ENCODE results near the gene COL6A3. TPM values are rescaled to one million over a fixed set of nuclear protein-coding genes. Genes with fewer than 3 reads are reported as not detected.
A peak's percentile ranks its signal among the peaks of the same experiment; 100 is the strongest.

COL6A3 gene
- total RNA-seq, 6 experiments from 2014 or later: 4.5 to 21.1 (median 8.8) TPM

GRCh38 chr2:237458519-237458918 lies 44.6 kb upstream of the COL6A3 start:
- Histone ChIP-seq H3K36me3 (no peaks in the 10 kb centered on the region), H3K9me3 (no peaks in the 10 kb centered on the region), H3K4me1 (no peaks in the 10 kb centered on the region), H3K27me3 (no peaks in the 10 kb centered on the region), H3K4me3 (no peak overlapping the region), H3K27ac (no peak overlapping the region)
- TF ChIP-seq, protein P1, sequence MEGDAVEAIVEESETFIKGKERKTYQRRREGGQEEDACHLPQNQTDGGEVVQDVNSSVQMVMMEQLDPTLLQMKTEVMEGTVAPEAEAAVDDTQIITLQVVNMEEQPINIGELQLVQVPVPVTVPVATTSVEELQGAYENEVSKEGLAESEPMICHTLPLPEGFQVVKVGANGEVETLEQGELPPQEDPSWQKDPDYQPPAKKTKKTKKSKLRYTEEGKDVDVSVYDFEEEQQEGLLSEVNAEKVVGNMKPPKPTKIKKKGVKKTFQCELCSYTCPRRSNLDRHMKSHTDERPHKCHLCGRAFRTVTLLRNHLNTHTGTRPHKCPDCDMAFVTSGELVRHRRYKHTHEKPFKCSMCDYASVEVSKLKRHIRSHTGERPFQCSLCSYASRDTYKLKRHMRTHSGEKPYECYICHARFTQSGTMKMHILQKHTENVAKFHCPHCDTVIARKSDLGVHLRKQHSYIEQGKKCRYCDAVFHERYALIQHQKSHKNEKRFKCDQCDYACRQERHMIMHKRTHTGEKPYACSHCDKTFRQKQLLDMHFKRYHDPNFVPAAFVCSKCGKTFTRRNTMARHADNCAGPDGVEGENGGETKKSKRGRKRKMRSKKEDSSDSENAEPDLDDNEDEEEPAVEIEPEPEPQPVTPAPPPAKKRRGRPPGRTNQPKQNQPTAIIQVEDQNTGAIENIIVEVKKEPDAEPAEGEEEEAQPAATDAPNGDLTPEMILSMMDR (IDR thresholded peaks at IDR 0.05): no peak
- no peak for TF ChIP-seq POLR2A (IDR thresholded peaks at IDR 0.05)
- intact Hi-C loops (cut with DNase I): no loop called here
- no peak for ATAC-seq
- no peak for DNase-seq
- WGBS (ENCODE audit: insufficient coverage, low coverage, low lambda C conversion rate, missing lambda C conversion rate): 50% methylated on average over 1 of the region's 1 CpG

DNA sequence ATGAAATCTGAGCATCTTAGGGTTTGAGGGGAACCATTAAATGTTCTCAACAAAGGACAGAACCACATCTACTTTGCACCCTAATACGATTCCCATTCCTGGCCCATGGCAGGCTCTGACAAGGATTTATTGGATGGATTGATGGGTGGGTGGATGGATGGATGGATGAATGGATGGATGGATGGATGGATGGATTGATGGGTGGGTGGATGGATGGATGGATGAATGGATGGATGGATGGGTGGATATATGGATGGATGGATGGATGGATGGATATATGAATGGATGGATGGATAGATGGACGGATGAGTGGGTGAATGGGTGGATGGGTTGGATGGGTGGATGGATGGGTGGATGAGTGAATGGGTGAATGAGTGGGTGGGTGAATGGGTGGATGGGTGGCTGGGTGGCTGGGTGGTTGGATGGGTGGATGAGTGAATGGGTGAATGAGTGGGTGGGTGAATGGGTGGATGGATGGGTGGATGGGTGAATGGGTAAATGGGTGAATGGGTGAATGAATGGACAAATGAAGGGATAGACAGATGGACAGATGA lies 43.5 kb upstream of the COL6A3 start:
- no peak for DNase-seq

DNA sequence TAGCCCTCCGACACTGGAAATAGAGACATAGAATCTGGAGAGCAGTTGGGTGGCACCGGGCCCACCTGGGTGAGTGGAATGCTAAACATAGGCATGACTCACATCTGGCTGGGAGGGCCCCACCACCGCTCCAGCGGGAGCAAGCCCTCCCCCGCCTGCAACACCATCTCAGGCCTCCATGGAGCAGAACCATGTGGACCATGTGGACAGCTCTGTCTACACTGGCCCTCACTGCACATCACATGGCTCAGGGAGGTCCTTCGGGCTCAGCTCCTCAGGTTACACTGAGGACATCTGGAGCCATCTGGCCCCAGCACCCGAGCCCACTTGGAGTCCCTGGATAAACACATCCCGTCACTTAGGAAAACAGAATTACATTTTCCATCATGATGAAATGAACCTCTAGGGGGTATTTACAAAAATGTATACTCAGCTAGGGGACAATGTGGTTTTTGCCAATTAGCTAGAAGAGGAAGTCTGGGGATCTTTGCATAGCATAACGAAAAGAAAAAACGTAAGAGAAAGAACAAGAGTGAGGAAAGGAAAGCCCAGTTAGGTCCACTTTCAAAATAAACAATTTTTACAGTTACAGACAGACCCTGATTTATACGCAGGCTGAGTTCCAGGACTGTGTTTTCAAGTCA lies 42.4 kb upstream of the COL6A3 start:
- ATAC-seq: peak in 1 of 4 donors; percentile 7
- Histone ChIP-seq H3K4me3 (no peak overlapping the region), H3K36me3 (no peaks in the 10 kb centered on the region), H3K4me1 (no peaks in the 10 kb centered on the region), H3K9me3 (no peaks in the 10 kb centered on the region), H3K27me3 (no peaks in the 10 kb centered on the region), H3K27ac (no peak overlapping the region)
- TF ChIP-seq, protein P1 (IDR thresholded peaks at IDR 0.05): no peak
- TF ChIP-seq POLR2A (IDR thresholded peaks at IDR 0.05): no peak
- 46% methylated on average over 6 of the region's 11 CpGs for WGBS (ENCODE audit: insufficient coverage, low coverage, low lambda C conversion rate, missing lambda C conversion rate)
- intact Hi-C loops (cut with DNase I): no loop called here
- DNase-seq: no peak

More for the DNA sequence above, 43.5 kb upstream of the COL6A3 start:
- H3K27ac ChIP-seq: no peak overlapping the region
- H3K4me1 ChIP-seq: no peaks in the 10 kb centered on the region
- ATAC-seq: no peak
- TF ChIP-seq POLR2A (IDR thresholded peaks at IDR 0.05): no peak
- no peaks in the 10 kb centered on the region for H3K9me3 ChIP-seq
- no peak overlapping the region for H3K4me3 ChIP-seq
- H3K36me3 ChIP-seq: no peaks in the 10 kb centered on the region
- WGBS (ENCODE audit: insufficient coverage, low coverage, low lambda C conversion rate, missing lambda C conversion rate): 67% methylated on average over 2 of the region's 2 CpGs
- intact Hi-C loops (cut with DNase I): no loop called here
- no peaks in the 10 kb centered on the region for H3K27me3 ChIP-seq

DNA sequence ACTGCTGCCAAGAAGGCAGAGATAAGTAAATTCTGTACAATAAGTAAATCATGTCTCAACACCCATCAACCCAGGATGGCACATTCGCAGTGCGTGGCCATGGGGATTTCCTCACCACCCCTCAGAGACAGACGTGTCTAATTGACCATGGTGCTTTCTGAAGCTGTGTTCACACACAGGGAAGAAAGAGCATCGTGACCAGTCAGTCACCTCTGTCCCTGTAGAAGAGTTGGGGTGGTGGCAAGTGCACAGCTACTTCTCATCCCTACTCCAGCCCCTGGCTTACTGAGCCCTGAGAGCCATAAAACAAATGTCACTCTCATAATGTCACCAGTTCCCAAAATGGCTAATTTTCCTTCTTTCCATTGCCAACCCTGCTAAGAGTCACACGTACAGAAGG lies 41.8 kb upstream of the COL6A3 start:
- ATAC-seq (no peak), DNase-seq (no peak)
- Histone ChIP-seq H3K27me3 (no peaks in the 10 kb centered on the region), H3K4me1 (no peaks in the 10 kb centered on the region), H3K36me3 (no peaks in the 10 kb centered on the region), H3K4me3 (no peak overlapping the region), H3K9me3 (no peaks in the 10 kb centered on the region), H3K27ac (no peak overlapping the region)
- WGBS (ENCODE audit: insufficient coverage, low coverage, low lambda C conversion rate, missing lambda C conversion rate): 73% methylated on average over 3 of the region's 5 CpGs
- intact Hi-C loops (cut with DNase I): no loop called here
- no peak for TF ChIP-seq POLR2A (IDR thresholded peaks at IDR 0.05)
- TF ChIP-seq, protein P1 (IDR thresholded peaks at IDR 0.05): no peak

DNA sequence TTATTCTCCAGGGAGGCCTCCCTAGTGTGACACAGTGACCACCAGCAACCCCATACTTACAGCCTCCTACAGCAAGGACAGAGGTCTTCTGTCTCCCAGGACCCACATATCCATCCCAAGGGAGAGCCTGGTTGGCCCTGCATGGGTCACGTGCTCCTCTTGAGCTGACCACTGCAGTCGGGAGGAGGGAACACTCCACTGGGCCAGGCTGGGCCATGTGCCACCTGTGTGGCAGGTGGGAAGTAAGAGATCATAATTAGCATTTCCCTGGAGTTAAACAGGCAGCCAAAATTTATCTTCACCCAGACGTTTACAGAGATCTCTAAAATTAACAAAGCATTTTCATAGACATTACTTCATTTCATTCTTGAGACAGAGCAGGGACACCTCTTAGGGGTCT lies 39.7 kb upstream of the COL6A3 start:
- TF ChIP-seq, protein P1 (IDR thresholded peaks at IDR 0.05): no peak
- TF ChIP-seq POLR2A (IDR thresholded peaks at IDR 0.05): no peak

More for the DNA sequence above, 39.7 kb upstream of the COL6A3 start:
- WGBS (ENCODE audit: insufficient coverage, low coverage, low lambda C conversion rate, missing lambda C conversion rate): 57% methylated on average over 1 of the region's 3 CpGs
- Histone ChIP-seq H3K27me3 (no peaks in the 10 kb centered on the region), H3K9me3 (no peaks in the 10 kb centered on the region), H3K4me1 (no peaks in the 10 kb centered on the region), H3K4me3 (no peak overlapping the region), H3K36me3 (no peaks in the 10 kb centered on the region), H3K27ac (no peak overlapping the region)
- DNase-seq (no peak), ATAC-seq (no peak)
- intact Hi-C loops (cut with DNase I): no loop called here

All from right lobe of liver (tissue), 6 donors.